Gastroesophageal sphincter (tissue), 4 donors: ENCODE data around the gene YEATS2. TPM values are rescaled to one million over a fixed set of nuclear protein-coding genes. Genes with fewer than 3 reads are reported as not detected.

Experiments
- ATAC-seq: fragments of 150-250 bp; one replicate; pipeline ENCODE4 v1.9.1; 2016; ENCODE audit warnings: mild to moderate bottlenecking, moderate library complexity
- H3K27ac ChIP-seq, 4 donors: fragments of 200-600 bp; sonication (generic) in 3 of 4; 1 replicate in 3 of 4; 2 replicates in 1 of 4; pipeline ENCODE4 v1.5.1; 2016 to 2019
- H3K27me3 ChIP-seq: fragments of 200-600 bp; sonication (generic); one replicate; pipeline ENCODE4 v1.5.1; 2019
- H3K36me3 ChIP-seq, 2 donors: fragments of 200-600 bp; sonication (generic); one replicate each; pipeline ENCODE4 v1.5.1; 2019; ENCODE audit warnings: control low read depth in 1 of 2
- H3K4me1 ChIP-seq, 3 donors: fragments of 200-600 bp; sonication (generic); 1 replicate in 2 of 3; 2 replicates in 1 of 3; pipeline ENCODE4 v1.5.1; 2016 to 2019; ENCODE audit warnings: control low read depth in 2 of 3
- H3K4me3 ChIP-seq, 2 donors: fragments of 200-600 bp; sonication (generic); one replicate each; pipeline ENCODE4 v1.5.1; 2019; ENCODE audit warnings: mild to moderate bottlenecking in 1 of 2, moderate library complexity in 1 of 2
- H3K9me3 ChIP-seq, 3 donors: fragments of 200-600 bp; sonication (generic); one replicate each; pipeline ENCODE4 v1.5.1; 2017 to 2019; ENCODE audit warnings: control low read depth in 2 of 3
- EP300 ChIP-seq: sonication (generic); formaldehyde crosslinking; IDR thresholded peaks from one replicate; pipeline ENCODE4 v1.6.1; 2017; ENCODE audit warnings: antibody characterized with exemption, mild to moderate bottlenecking
- POLR2A ChIP-seq, 2 donors: fragments of 450-650 bp; IDR thresholded peaks; one replicate each; pipeline ENCODE4 v1.6.1; 2017; ENCODE audit warnings: antibody characterized with exemption in 2 of 2, mild to moderate bottlenecking in 2 of 2, moderate library complexity in 1 of 2
- POLR2AphosphoS5 ChIP-seq: sonication (generic); formaldehyde crosslinking; IDR thresholded peaks from one replicate; pipeline ENCODE4 v1.6.1; 2017; ENCODE audit warnings: antibody characterized with exemption
- WGBS, 2 donors: methylation state at CpG; one replicate each; pipeline ENCODE4 v1.1.5; 2018; ENCODE audit warnings: low coverage in 1 of 2; 5-methylcytosine and 5-hydroxymethylcytosine counted together
- total RNA-seq, 4 donors: library from RNA; depleted of rRNA; stranded (reverse); fragments of >200 nt; gene quantifications; one replicate each; pipeline ENCODE4 v1.1.0, GENCODE V29; 2016
- TF ChIP-seq, protein P1 (sequence below), 4 experiments: fragments of 200-600 bp in 2 of 4; fragments of 450-650 bp in 2 of 4; sonication (generic) in 1 of 4; IDR thresholded peaks; one replicate each; pipeline ENCODE4 v1.5.1; 2017 to 2019; ENCODE audit warnings: antibody characterized with exemption in 4 of 4, mild to moderate bottlenecking in 2 of 4, moderate library complexity in 2 of 4

Gene YEATS2
- total RNA-seq, 4 donors from 2014 or later, result 19.3 to 33.1 (median 27.6) TPM

DNA sequence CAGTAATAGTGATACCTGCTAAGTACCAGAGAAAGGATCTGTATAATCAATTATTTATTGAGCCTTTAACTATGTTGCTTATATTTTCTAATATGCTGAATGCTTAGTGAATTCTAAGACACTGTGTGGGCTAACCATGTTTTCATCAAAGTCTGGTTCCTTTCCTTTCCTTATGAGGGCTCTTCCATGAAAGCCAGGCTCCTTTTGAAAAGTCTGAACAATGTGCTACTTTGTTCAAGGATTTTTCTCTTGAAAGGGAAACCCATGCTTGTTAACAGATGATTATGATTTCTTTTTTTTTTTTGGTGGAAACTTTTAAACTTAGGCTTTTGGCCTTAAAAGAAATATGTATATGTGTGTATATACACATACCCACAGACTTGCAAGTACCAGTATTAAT lies 17.0 kb downstream of the YEATS2 start:
- TF ChIP-seq POLR2AphosphoS5 (no peak), EP300 (no peak)
- Histone ChIP-seq H3K27ac (no peak overlapping the region), H3K27me3 (no peaks in the 10 kb centered on the region), H3K4me1 (peaks cover 0 to 8% (median 0%) of the 10 kb centered on the region in 3 donors), H3K36me3 (peaks cover 0 to 40% of the 10 kb centered on the region in 2 donors), H3K9me3 (no peaks in the 10 kb centered on the region), H3K4me3 (no peak overlapping the region)
- no peak for ATAC-seq

DNA sequence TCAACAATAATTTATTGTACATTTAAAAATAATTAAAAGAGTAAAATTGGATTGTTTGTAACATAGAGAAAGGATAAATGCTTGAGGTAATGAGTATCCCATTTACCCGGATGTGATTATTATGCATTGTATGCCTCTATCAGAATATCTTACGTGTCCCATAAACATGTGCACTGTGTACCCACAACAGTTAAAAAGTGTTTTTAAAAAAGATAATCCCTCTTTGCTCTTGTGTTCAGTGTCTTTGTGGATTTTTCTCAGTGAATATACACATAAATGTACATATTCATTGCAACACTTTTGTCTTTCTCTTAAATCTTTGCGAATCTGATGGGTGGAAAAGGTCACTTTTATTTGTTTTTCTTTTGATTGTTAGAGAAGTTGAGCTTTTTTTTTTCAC lies 20.4 kb downstream of the YEATS2 start:
- WGBS, 2 donors, result 83 to 89% methylated on average over 3 of the region's 3 CpGs
- Histone ChIP-seq H3K4me1 (no peaks in the 10 kb centered on the region), H3K4me3 (no peak overlapping the region), H3K36me3 (peaks cover 0 to 67% of the 10 kb centered on the region in 2 donors), H3K9me3 (no peaks in the 10 kb centered on the region), H3K27ac (no peak overlapping the region), H3K27me3 (no peaks in the 10 kb centered on the region)
- TF ChIP-seq POLR2A (IDR thresholded peaks at IDR 0.05), result no peak
- TF ChIP-seq, protein P1, sequence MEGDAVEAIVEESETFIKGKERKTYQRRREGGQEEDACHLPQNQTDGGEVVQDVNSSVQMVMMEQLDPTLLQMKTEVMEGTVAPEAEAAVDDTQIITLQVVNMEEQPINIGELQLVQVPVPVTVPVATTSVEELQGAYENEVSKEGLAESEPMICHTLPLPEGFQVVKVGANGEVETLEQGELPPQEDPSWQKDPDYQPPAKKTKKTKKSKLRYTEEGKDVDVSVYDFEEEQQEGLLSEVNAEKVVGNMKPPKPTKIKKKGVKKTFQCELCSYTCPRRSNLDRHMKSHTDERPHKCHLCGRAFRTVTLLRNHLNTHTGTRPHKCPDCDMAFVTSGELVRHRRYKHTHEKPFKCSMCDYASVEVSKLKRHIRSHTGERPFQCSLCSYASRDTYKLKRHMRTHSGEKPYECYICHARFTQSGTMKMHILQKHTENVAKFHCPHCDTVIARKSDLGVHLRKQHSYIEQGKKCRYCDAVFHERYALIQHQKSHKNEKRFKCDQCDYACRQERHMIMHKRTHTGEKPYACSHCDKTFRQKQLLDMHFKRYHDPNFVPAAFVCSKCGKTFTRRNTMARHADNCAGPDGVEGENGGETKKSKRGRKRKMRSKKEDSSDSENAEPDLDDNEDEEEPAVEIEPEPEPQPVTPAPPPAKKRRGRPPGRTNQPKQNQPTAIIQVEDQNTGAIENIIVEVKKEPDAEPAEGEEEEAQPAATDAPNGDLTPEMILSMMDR (IDR thresholded peaks at IDR 0.05), result no peak
- no peak for TF ChIP-seq POLR2AphosphoS5
- no peak for TF ChIP-seq EP300
- ATAC-seq, result no peak

DNA sequence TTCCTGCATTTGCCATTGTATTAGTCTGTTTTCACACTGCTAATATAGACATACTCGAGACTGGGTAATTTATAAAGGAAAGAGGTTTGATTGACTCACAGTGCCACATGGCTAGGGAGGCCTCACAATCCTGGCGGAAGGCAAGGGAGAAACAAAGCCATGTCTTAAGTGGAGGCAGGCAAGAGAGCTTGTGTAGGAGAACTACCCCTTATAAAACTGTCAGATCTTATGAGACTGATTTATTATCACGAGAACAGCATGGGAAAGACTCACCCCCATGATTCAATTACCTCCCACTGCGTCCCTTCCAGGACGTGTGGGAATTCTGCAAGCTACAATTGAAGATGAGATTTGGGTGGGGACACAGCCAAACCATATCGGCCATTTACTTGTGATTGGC lies 27.8 kb downstream of the YEATS2 start:
- H3K4me1 ChIP-seq, result no peaks in the 10 kb centered on the region
- H3K36me3 ChIP-seq, result peaks cover 0 to 85% of the 10 kb centered on the region in 2 donors
- H3K27ac ChIP-seq, result no peak overlapping the region
- 75 to 84% methylated on average over 5 to 6 of the region's 6 CpGs for WGBS, 2 donors
- H3K4me3 ChIP-seq, result no peak overlapping the region
- H3K9me3 ChIP-seq, result no peaks in the 10 kb centered on the region
- TF ChIP-seq, protein P1 (IDR thresholded peaks at IDR 0.05), result no peak
- no peak for TF ChIP-seq POLR2AphosphoS5
- TF ChIP-seq POLR2A (IDR thresholded peaks at IDR 0.05), result no peak
- no peak for TF ChIP-seq EP300
- no peaks in the 10 kb centered on the region for H3K27me3 ChIP-seq
- ATAC-seq, result no peak

DNA sequence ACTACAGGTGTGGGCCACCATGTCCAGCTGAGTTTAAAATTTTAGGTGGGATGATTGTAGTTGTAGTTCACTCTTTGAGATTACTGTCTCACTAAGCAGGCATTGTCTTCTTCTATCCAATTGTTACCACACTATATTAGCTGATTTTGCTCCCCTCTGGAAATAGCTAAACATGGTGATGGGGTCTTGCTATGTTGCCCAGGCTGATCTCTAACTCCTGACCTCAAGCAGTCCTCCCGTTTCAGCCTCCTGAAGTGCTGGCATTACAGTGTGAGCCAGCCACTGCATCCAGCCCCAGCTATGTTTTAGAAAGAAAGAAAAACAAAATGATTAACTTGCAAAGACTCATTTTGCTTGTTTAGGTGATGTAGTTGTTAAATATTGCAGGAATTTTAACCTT lies 30.6 kb downstream of the YEATS2 start:
- no peak overlapping the region for H3K27ac ChIP-seq
- H3K36me3 ChIP-seq, result peaks cover 0 to 92% of the 10 kb centered on the region in 2 donors
- no peak overlapping the region for H3K4me3 ChIP-seq
- no peaks in the 10 kb centered on the region for H3K4me1 ChIP-seq
- WGBS, 2 donors, result 100% methylated on average over 1 of the region's 1 CpG
- no peaks in the 10 kb centered on the region for H3K9me3 ChIP-seq
- ATAC-seq, result no peak
- TF ChIP-seq, protein P1 (IDR thresholded peaks at IDR 0.05), result no peak
- TF ChIP-seq EP300 (no peak), POLR2AphosphoS5 (no peak), POLR2A (IDR thresholded peaks at IDR 0.05) (no peak)
- no peaks in the 10 kb centered on the region for H3K27me3 ChIP-seq

DNA sequence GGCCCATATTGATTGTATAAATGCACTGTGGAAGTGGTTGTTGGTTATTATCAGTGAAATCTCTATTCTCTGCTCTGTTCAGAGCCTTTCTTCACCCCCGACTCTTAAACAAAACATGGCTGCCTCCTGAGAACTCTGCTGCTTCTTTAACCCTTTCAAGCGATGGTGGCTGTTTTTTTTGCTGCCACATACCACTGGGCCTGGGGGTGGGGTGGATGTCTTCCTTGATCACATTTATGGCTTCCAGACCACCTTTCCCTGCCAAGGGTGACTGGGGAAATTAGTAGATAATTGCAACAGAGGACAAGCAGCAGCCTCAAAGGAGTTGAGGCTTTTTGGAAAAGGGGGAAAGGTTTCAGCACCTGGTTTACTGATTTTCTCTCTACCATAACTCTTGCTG lies 32.8 kb downstream of the YEATS2 start:
- TF ChIP-seq, protein P1 (IDR thresholded peaks at IDR 0.05), result no peak
- TF ChIP-seq POLR2AphosphoS5, result no peak
- no peak for TF ChIP-seq EP300
- TF ChIP-seq POLR2A (IDR thresholded peaks at IDR 0.05), result no peak
- H3K4me3 ChIP-seq, result no peak overlapping the region

More for the DNA sequence above, 32.8 kb downstream of the YEATS2 start:
- no peak for ATAC-seq
- Histone ChIP-seq H3K9me3 (no peaks in the 10 kb centered on the region), H3K27ac (no peak overlapping the region), H3K4me1 (no peaks in the 10 kb centered on the region), H3K27me3 (no peaks in the 10 kb centered on the region), H3K36me3 (peaks cover 0 to 91% of the 10 kb centered on the region in 2 donors)
- WGBS, 2 donors, result 82 to 100% methylated on average over 2 of the region's 2 CpGs
